ENCODE measurements around the gene NYAP1. TPM values are rescaled to one million over a fixed set of nuclear protein-coding genes. Genes with fewer than 3 reads are reported as not detected.
A peak's percentile ranks its signal among the peaks of the same experiment; 100 is the strongest.
"Not testable (repeated sequence)": the region's sequence is repeated elsewhere in the genome, so short reads cannot be mapped to it uniquely, and the experiment has no call there.

Gene NYAP1
- polyA plus RNA-seq, 3 donors from 2014 or later: not detected

DNA sequence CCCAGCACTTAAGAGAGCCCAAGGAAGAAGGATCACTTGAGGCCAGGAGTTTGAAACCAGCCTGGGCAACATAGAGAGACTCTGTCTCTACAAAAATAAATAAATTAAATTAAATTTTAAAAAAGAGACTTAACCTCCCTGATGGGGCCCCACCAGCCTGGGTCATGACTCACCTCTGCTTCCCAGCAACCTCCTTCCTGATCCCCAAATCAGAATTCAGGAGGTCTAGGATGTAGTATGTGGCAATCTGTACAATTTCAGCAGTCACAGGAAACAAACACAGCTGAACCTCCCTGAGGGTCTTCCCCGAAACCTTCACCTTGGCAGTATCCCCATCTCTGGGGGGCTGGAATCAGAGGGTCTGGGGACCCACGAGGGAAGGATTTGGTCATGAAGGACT lies 37.7 kb upstream of the NYAP1 start:
- Mint-ChIP-seq H3K27ac (no peak overlapping the region), H3K27me3 (ENCODE audit: low read depth in 3 of 3) (no peaks in the 10 kb centered on the region), H3K36me3 (no peaks in the 10 kb centered on the region), H3K4me3 (no peak overlapping the region), H3K9me3 (no peaks in the 10 kb centered on the region), H3K4me1 (peaks cover 0 to 7% of the 10 kb centered on the region in 2 donors)
- no peak for DNase-seq

DNA sequence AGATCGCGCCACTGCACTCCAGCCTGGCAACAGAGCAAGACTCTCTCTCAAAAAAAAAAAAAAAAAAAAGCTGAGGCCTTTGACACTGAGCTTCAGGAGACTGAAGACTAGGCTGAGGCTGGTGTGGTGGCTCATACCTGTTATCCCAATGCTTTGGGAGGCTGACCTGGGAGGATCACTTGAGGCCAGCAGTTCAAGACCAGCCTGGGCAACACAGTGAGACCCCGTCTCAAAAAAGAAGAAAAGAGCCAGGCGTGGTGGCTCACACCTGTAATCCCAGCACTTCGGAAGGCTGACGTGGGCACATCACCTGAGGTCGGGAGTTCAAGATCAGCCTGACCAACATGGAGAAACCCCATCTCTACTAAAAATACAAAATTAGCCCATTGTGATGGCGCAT lies 36.4 kb upstream of the NYAP1 start:
- H3K27me3 Mint-ChIP-seq (ENCODE audit: low read depth in 3 of 3); H3K9me3 Mint-ChIP-seq; DNase-seq; H3K27ac Mint-ChIP-seq; H3K4me1 Mint-ChIP-seq; H3K36me3 Mint-ChIP-seq; H3K4me3 Mint-ChIP-seq: not testable (repeated sequence)

DNA sequence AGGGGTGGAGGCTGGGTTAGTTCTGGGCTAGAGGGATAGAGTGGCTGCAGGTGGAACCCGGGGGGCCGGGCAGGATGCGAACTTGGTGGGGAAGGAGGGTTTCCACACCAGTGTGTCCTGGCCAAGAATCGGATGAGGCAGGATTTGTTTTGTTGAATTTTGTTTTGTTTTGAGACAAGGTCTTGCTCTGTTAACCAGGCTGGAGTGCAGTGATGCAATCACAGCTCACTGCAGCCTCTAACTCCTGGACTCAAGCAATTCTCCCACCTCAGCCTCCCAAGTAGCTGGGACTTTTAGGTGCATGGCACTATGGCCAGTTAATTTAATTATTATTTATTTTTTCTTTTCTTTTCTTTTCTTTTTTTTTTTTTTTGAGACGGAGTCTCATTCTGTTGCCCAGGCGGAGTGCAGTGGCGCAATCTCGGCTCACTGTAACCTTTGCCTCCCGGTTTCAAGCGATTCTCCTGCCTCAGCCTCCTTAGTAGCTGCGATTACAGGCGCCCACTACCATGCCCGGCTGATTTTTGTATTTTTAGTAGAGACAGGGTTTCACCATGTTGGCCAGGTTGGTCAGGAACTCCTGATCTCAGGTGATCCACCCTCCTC lies 34.4 kb upstream of the NYAP1 start:
- Mint-ChIP-seq H3K36me3 (no peaks in the 10 kb centered on the region), H3K9me3 (no peaks in the 10 kb centered on the region), H3K27me3 (ENCODE audit: low read depth in 3 of 3) (no peaks in the 10 kb centered on the region), H3K27ac (peak overlapping the region in 3 of 6 donors; percentile 7 to 45 (median 44)), H3K4me3 (peak overlapping the region in 1 of 5 donors; percentile 40), H3K4me1 (peaks cover 0 to 7% of the 10 kb centered on the region in 2 donors)
- no peak for DNase-seq

DNA sequence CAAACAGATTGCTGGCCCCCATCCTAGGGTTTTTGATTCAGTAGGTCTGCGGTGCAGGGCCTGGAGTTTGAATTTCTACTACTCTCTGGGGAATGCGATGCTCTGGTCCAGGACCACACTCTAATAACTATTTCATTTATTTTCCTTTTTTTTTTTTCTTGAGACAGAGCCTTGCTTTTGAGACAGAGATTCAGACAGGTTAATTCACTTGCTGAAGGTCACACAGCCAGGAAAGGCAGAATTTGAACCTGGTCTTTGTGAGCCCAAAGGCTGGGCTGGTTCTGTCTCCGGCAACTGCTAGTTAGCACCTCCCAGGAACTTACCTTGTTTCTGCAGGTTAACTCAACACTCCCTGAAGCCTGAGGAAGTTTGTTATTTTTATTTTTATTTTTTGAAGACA lies 31.2 kb upstream of the NYAP1 start:
- DNase-seq: no peak
- Mint-ChIP-seq H3K27me3 (ENCODE audit: low read depth in 3 of 3) (peaks cover 0 to 2% (median 0%) of the 10 kb centered on the region in 3 donors), H3K9me3 (no peaks in the 10 kb centered on the region), H3K4me3 (peak overlapping the region in 1 of 5 donors; percentile 46), H3K27ac (peak overlapping the region in 1 of 6 donors; percentile 14), H3K4me1 (peaks cover 0 to 10% of the 10 kb centered on the region in 2 donors), H3K36me3 (no peaks in the 10 kb centered on the region)

DNA sequence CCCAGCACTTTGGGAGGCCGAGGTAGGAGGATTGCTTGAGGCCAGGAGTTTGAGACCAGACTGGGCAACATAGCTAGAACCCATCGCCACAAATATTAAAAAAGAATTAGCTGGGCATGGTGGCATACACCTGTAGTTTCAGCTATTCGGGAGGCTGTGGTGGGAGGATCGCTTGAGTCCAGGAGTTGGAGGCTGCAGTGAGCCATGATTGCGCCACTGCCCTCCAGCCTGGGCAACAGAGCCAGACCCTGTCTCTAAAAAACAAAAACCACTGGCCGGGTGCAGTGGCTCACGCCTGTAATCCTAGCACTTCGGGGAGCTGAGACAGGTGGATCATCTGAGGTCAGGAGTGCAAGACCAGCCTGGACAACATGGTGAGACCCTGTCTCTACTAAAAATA lies 29.9 kb upstream of the NYAP1 start:
- H3K36me3 Mint-ChIP-seq; H3K27me3 Mint-ChIP-seq (ENCODE audit: low read depth in 3 of 3); H3K27ac Mint-ChIP-seq; DNase-seq; H3K4me3 Mint-ChIP-seq; H3K9me3 Mint-ChIP-seq: not testable (repeated sequence)
- peaks cover 0 to 10% of the 10 kb centered on the region in 2 donors for H3K4me1 Mint-ChIP-seq

DNA sequence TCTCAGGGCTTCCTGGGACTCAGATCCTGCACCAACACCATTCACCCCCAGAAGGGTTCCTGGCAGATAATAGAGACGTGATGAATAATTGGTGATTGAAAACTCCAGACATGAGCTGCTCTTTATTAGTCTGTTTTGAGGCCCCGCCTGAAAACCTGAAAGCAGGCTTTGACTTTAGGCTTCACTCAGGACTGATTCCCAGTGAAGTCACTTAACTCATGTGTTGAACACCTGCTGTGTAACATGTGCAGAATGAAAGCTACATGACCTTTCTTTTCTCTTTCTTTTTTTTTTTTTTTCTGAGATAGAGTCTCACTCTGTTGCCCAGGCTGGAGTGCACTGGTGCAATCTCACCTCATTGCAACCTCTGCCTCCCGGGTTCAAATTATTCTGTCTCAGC lies 28.5 kb upstream of the NYAP1 start:
- H3K27ac Mint-ChIP-seq: peak overlapping the region in 1 of 6 donors; percentile 3
- no peak for DNase-seq
- H3K27me3 Mint-ChIP-seq (ENCODE audit: low read depth in 3 of 3): peaks cover 0 to 4% (median 0%) of the 10 kb centered on the region in 3 donors
- no peaks in the 10 kb centered on the region for H3K9me3 Mint-ChIP-seq
- peaks cover 4 to 5% (median 4%) of the 10 kb centered on the region in 3 donors for H3K36me3 Mint-ChIP-seq
- no peak overlapping the region for H3K4me3 Mint-ChIP-seq
- peaks cover 0 to 6% of the 10 kb centered on the region in 2 donors for H3K4me1 Mint-ChIP-seq

DNA sequence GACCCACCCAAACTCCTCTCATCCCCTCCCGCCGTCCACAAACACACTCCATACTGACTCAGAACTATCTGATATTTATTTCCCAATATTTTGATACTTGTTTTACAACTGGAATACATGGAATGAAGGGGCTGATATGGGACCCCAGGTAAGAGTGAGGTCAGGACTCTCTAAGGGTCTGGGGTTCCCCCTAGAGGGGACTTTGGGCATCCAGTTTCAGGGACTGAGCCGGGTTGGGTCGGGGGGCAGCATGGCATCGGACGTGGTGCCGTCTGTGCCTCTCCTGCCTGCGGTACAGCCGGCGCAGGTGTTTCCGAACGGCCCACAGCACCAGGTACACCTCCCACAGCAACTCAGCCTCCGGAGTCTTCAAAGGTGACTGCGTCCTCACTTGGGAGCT lies 27.2 kb upstream of the NYAP1 start:
- H3K27me3 Mint-ChIP-seq (ENCODE audit: low read depth in 3 of 3): peaks cover 0 to 4% (median 0%) of the 10 kb centered on the region in 3 donors
- H3K4me3 Mint-ChIP-seq: no peak overlapping the region
- peaks cover 4 to 5% (median 4%) of the 10 kb centered on the region in 3 donors for H3K36me3 Mint-ChIP-seq
- no peaks in the 10 kb centered on the region for H3K9me3 Mint-ChIP-seq
- H3K4me1 Mint-ChIP-seq: peaks cover 0 to 3% of the 10 kb centered on the region in 2 donors
- DNase-seq: no peak
- peak overlapping the region in 1 of 6 donors; percentile 17 for H3K27ac Mint-ChIP-seq

DNA sequence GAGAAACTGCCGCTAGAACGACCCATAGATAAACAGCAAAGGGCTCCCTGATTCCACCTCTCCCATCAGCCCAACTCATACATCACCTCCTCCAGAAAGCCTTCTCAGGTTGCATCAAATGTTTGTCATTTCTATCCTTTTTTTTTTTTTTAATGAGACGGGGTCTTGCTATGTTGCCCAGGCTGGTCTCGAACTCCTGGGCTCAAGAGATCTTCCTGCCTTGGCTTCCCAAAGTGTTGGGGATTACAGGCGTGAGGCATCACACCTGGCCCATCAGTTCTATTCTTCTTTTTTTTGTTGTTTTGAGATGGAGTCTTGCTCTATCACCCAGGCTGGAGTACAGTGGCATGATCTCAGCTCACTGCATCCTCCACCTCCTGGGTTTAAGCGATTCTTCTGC lies 26.7 kb upstream of the NYAP1 start:
- no peaks in the 10 kb centered on the region for H3K9me3 Mint-ChIP-seq
- H3K4me1 Mint-ChIP-seq: peaks cover 0 to 3% of the 10 kb centered on the region in 2 donors
- H3K27ac Mint-ChIP-seq: peak overlapping the region in 1 of 6 donors; percentile 17
- H3K4me3 Mint-ChIP-seq: no peak overlapping the region
- peaks cover 4 to 7% (median 4%) of the 10 kb centered on the region in 3 donors for H3K36me3 Mint-ChIP-seq
- no peak for DNase-seq
- peaks cover 0 to 4% (median 0%) of the 10 kb centered on the region in 3 donors for H3K27me3 Mint-ChIP-seq (ENCODE audit: low read depth in 3 of 3)

DNA sequence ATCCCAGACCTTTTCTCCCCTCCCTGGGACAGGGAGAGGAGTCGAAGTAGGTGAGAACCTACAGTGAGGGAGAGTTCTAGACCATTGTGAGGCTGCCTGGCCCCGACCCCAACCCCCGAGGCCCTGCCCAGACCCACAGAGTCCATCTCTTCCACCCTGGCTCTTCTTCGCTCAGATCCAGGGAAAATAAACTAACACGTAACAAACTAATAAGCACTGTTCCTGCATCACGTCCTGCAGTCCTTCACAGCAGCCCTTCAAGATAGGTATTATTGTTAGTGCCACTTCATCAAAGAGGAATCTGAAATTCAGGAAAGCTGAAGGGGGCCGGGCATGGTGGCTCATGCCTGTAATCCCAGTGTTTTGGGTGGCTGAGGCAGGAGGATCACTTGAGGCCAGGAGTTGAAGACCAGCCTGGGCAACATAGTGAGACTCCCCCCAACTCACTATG lies 19.5 kb upstream of the NYAP1 start, which contains the start of gene SPACDR:
TSS of gene SPACDR (minus strand) at position 51 of the 451 bp plus-strand sequence. CDS start 235 bp downstream, outside the sequence.
- no peak for DNase-seq
- Mint-ChIP-seq H3K36me3 (peaks cover 0 to 9% (median 0%) of the 10 kb centered on the region in 3 donors), H3K27ac (peak within 1 kb of the TSS in 2 of 6 donors; percentile 7 to 18), H3K27me3 (ENCODE audit: low read depth in 3 of 3) (peaks cover 0 to 4% (median 0%) of the 10 kb centered on the region in 3 donors), H3K9me3 (no peaks in the 10 kb centered on the region), H3K4me3 (no peak within 1 kb of the TSS), H3K4me1 (peaks cover 0 to 4% of the 10 kb centered on the region in 2 donors)

DNA sequence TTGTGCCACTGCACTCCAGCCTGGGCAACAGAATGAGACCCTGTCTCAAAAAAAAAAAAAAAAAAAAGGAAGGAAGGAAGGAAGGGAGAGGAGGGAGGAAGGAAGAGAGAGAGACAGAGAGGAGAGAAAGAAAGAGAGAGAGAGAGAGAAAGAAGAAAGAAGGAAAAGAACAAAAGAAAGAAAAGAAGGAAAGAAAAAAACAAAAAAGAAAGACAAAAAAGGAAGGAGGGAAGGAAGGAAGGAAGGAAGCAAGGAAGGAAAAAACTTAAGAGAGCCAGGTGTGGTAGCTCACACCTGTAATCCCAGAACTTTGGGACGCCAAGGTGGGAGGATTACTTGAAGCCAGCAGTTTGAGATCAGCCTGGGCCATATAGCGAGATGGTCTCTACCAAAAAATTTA lies 18.9 kb upstream of the NYAP1 start:
- H3K36me3 Mint-ChIP-seq: peaks cover 0 to 9% (median 0%) of the 10 kb centered on the region in 3 donors
- DNase-seq: no peak
- peaks cover 0 to 5% of the 10 kb centered on the region in 2 donors for H3K4me1 Mint-ChIP-seq
- H3K27me3 Mint-ChIP-seq (ENCODE audit: low read depth in 3 of 3): peaks cover 0 to 4% (median 0%) of the 10 kb centered on the region in 3 donors
- H3K27ac Mint-ChIP-seq: peak overlapping the region in 1 of 6 donors; percentile 7
- no peak overlapping the region for H3K4me3 Mint-ChIP-seq
- H3K9me3 Mint-ChIP-seq: no peaks in the 10 kb centered on the region

DNA sequence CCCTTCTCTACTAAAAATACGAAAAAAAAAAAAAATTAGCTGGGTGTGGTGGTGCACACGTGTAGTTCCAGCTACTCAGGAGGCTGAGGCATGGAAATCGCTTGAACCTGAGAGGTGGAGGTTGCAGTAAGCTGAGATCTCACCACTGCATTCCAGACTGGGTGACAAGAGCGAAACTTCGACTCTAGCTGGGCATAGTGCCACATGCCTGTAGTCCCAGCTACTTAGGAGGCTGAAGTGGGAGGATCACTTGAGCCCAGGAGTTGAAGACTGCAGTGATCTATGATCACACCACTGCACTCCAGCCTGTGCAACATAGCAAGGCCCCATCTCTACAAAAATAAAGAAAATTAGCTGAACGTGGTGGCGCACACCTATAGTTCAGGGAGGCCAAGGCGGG lies 18.4 kb upstream of the NYAP1 start:
- H3K4me1 Mint-ChIP-seq: peaks cover 0 to 5% of the 10 kb centered on the region in 2 donors
- no peak for DNase-seq
- H3K36me3 Mint-ChIP-seq: peaks cover 0 to 9% (median 0%) of the 10 kb centered on the region in 3 donors
- H3K27me3 Mint-ChIP-seq (ENCODE audit: low read depth in 3 of 3): peaks cover 0 to 4% (median 0%) of the 10 kb centered on the region in 3 donors
- H3K27ac Mint-ChIP-seq: peak overlapping the region in 2 of 6 donors; percentile 72 to 84
- no peak overlapping the region for H3K4me3 Mint-ChIP-seq
- H3K9me3 Mint-ChIP-seq: no peaks in the 10 kb centered on the region

DNA sequence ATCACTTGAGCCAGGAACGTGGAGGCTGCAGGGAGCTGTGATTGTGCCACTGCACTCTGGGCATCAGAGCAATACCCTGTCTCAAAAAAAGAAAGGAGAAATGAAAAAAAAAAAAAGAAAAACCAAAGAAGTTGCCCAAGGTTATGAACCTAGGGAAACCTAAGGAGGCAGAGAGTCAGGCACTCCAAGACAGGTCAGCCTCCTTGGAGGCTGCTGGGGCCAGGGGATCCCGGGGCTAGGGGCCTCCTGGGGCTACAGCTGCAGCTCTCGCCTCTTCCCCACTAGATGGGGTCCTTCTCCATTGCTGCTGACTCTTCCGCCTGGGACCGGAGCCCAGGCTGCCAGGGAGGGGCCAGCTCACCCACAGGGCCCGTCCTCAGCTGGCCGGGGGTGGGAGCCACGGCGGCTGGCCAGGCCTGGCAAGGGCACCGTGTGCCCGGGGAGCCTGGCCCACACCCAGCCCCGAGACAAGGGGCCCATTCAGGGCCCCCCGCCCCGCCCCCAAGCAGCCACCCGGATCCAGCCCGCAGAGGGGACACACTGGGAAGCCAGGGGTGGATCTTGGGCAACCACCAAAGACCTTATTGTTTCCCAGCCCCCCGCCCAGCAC lies 17.9 kb upstream of the NYAP1 start:
- Mint-ChIP-seq H3K9me3 (no peaks in the 10 kb centered on the region), H3K27ac (peak overlapping the region in 1 of 6 donors; percentile 72), H3K27me3 (ENCODE audit: low read depth in 3 of 3) (peaks cover 0 to 4% (median 0%) of the 10 kb centered on the region in 3 donors), H3K36me3 (peaks cover 0 to 9% (median 0%) of the 10 kb centered on the region in 3 donors), H3K4me1 (peaks cover 0 to 7% of the 10 kb centered on the region in 2 donors), H3K4me3 (no peak overlapping the region)
- DNase-seq: no peak

DNA sequence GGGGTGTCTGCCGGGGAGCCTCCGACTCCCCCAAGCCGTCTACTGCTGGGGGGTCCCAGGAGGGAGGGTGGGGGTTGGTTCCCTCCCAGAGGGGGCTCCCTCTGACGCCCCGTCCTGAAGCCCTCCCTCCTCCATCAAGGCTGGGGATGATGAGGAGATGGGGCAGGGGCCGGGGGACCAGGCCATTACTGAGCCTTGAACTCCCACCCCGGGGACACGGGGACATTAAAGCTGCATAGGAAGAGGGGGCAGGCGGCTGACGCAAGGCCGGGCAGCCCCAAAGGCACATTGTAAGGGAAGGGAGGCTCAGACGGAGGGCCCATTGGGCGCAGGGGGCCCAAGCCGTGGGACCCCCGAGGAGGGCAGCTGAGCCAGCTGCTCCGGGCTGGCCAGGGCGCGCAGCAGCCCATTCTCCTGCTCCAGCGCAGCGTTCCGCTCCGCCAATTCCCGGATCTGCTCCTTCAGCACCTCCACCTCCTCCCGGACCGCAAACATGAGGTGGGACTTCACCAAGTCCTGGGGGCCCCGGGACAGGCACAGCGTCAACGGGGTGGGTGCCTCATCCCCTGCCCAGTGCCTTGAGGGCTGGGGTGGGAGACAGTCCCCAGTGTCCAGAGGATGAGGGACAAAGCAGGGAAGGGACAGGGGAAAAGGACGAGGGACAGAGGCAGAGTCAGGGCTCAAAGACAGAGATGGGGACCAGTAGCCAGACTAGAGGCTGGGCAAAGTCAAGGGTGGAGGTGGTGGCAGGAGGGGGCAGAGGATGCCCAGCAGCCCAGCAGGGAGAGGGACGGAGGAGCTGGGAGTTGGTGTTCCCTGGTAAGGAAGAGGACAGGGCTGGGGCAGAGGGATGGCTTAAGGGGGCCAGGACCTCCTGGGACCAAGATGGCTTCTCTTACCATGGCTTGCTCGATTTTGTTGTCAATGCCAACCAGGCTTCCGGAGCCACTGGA lies 16.8 kb upstream of the NYAP1 start:
- H3K9me3 Mint-ChIP-seq: no peaks in the 10 kb centered on the region
- no peak for DNase-seq
- peaks cover 0 to 7% of the 10 kb centered on the region in 2 donors for H3K4me1 Mint-ChIP-seq
- H3K27me3 Mint-ChIP-seq (ENCODE audit: low read depth in 3 of 3): peaks cover 0 to 4% (median 0%) of the 10 kb centered on the region in 3 donors
- peaks cover 0 to 7% (median 0%) of the 10 kb centered on the region in 3 donors for H3K36me3 Mint-ChIP-seq
- peak overlapping the region in 1 of 6 donors; percentile 25 for H3K27ac Mint-ChIP-seq
- no peak overlapping the region for H3K4me3 Mint-ChIP-seq
